GM19238 (cell line): ENCODE measurements around the gene MUC3A.
"Not testable (repeated sequence)": the region's sequence is repeated elsewhere in the genome, so short reads cannot be mapped to it uniquely, and the experiment has no call there.

ENCODE experiments used
- DNase-seq: peaks from one replicate; pipeline ENCODE4 v3.0.0; 2011; ENCODE audit warnings: low spot score; ENCODE audit not compliant: insufficient read length

Gene MUC3A

DNA sequence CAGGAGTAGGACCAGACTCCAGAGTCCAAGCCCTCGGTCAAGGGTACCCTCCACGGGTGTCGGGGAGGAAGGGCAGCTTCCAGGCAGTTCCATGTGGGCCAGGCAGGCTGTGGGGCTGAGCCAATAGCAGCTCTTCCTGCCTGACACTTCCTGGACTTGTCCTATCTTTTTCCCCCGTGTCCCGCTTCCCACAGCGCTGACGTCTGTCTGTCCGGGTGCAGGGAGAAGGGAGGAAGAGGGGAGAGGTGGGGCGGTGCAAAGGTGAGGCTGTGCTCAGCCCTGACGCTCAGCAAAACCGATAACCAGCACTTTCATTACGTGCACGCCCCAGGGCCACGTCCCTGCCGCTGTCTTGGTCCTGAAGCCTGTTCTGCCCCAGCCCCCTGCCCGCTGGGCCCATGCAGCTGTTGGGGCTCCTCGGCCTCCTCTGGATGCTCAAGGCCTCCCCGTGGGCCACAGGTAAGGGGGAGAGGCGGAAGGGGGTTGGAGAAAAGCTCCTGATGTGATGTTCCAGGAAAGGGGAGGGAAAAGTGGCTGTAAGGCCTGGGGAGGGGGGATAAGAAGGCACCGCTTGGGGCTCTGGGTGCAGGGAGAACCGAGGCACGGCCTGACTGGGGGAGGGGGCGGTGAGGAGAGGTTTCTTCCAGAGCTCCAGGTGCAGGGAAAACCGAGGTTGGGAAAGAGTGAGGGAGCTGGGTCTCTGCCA lies at the start of gene MUC3A:
MUC3A (plus strand) TSS at position 308 of the 706 bp plus-strand sequence; CDS start at position 399, 91 bp downstream.
- no peak for DNase-seq

GRCh38 chr7:100900978-100901377 lies 48.4 kb upstream of the MUC3A start:
- no peak for DNase-seq

- no peak for DNase-seq
These were observed 47.4 kb upstream of the MUC3A start for GRCh38 chr7:100901921-100902332.

DNA sequence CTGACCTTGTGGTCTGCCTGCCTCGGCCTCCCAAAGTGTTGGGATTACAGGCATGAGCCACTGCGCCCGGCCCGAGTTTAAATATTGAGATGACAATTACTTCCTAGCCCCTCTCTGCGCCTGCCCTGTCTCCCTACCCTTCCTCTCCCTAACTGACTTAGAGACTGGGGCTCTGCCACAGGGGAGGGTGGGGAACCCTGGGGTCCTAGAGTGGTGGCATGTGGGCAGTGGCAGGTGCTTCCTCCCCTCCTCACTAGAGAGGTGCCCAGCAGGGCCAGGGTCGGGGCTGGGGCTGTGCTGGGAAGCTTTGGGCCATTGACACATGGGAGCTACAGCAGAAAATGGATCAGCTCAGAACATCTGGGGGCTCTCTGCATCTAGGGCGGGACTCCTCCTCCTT lies 46.7 kb upstream of the MUC3A start:
- no peak for DNase-seq

- DNase-seq, result no peak
These were observed 40.8 kb upstream of the MUC3A start for GRCh38 chr7:100908512-100908911.

DNA sequence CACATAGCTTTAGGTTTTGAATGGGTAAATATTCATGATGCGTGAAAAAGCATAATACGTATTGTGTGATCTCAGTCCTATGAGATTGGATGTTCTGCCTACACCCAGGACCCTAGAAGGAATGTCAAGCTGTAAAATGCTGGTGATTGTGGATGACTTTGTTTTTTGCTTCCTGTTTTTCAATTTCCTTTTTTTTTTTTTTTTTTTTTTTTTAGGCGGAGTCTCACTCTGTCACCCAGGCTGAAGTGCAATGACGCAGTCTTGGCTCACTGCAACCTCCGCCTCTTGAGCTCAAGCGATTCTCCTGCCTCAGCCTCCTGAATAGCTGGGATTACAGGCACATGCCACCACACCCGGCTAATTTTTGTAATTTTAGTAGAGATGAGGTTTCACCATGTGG lies 38.9 kb upstream of the MUC3A start:
- not testable (repeated sequence) for DNase-seq

DNA sequence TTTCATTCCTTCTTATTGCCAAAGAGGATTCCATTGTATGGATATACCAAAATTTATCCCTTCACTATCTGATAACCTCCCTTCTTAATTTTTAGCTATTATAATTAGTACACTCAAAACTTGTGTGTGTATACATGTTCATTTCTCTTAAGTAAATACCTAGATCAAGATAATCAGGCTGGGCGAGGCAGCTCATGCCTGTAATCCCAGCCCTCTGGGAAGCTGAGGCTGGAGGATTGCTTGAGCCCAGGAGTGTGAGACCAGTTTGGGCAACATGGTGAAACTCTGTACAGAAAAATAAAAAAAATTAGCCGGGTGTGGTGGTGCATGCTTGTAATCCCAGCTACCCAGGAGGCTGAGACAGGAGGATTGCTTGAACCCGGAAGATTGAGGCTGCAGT lies 37.9 kb upstream of the MUC3A start:
- no peak for DNase-seq

DNA sequence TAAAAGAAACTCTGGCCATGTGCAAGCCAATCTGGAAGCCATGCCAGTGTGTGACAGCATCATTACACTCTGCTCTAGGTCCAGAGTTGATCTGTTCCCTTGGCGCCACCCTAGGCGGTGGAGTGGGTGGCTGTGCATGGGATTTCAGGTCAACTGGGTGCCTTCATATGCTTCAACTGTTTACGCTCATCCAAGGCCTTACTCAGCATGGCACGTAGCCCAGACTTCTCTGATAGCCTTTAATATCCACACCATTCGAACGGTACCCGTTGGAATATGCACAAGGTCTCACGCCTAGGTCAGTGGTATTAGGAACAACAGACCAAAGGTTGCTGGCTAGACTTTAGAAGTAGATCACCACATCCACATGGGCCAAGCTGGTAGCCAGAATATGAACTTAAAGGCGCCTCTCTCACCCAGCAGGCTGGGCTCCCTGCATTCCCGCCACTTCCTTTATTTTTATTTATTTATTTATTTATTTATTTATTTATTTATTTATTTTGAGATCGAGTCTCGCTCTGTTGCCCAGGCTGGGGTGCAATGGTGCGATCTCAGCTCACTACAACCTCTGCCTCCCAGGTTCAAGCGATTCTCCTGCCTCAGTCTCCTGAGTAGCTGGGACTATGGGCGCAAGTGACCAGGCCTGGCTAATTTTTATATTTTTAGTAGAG lies 35.0 kb upstream of the MUC3A start:
- no peak for DNase-seq

DNA sequence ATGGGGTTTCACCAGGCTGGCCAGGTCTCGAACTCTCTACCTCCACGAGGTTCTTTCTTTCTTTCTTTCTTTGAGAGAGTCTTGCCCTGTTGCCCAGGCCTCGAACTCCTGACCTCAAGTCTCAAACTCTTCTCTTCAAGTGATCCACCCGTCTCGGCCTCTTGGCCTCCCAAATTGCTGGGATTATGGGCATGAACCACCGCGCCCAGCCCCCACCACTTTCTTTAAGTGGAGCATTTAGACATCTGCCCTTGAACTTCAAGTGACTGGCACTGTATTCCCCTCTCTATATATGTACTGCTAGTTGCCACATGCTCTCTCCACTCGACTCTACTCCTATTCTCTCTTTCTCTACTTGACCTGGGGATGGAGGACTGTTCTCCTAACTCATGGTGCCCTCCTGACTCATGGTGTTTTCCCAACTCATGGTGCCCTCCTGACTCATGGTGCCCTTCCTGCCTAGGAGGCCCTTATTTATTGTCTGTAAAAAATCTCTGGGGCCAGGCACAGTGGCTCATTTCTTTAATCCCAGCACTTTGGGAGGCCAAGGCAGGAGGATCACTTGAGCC lies 34.4 kb upstream of the MUC3A start:
- no peak for DNase-seq

DNA sequence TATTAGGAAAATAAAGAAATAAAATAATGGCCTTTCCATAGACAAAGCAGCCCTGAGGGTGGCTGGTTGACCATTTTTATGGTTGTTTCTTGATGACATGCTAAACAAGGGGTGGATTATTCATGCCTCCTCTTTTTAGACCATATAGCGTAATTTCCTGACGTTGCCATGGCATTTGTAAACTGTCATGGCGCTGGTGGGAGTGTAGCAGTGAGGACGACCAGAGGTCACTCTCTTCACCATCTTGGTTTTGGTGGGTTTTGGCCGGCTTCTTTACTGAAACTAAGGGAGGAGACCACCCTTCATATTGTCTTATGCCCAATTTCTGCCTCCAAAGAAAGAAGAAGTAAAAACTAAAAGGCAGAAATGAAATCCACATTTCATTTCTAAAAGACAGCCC lies 30.0 kb upstream of the MUC3A start:
- DNase-seq, result not testable (repeated sequence)

- not testable (repeated sequence) for DNase-seq
These were observed 29.4 kb upstream of the MUC3A start for GRCh38 chr7:100919779-100920437.

DNA sequence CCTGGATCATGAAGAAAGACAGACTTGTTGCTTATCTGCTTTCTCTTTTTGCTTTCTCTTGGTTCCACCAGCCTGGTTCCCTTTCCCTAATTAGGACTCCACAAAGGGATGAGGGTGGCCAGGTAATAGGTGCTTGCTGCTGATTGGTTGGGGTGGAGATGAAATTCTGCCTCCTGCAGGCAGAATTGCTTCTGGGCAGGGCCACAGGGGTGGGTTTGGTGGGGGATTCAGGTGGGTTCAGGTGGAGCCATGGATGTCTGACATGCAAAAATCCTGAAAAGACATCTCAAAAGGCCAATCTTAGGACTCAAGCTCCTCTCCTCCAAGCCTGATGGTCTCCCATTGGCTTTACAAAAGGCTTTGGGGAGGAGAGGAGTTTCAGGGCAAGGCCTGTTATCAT lies 28.3 kb upstream of the MUC3A start:
- DNase-seq, result no peak

- not testable (repeated sequence) for DNase-seq
These were observed 25.7 kb upstream of the MUC3A start for GRCh38 chr7:100923616-100924015.

DNA sequence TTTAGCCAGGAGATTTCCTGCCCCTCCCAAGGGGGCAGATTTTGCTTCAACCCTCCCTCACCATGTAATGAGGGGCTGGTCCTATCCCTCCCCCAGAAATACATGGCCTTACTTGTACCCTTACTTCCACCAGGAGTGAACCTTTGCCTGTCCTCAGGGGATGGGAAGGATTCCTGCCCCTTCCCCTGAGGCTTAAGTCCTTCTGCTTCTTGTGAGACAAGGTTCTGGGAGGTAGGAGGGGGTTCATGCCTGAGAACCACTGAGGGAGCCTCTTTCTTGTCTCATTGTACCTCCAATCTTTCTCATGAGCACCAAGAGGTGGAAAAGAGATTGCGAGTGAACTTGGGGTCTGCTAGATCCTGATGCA lies 19.5 kb upstream of the MUC3A start:
- DNase-seq, result no peak

GRCh38 chr7:100933734-100934133 lies 15.6 kb upstream of the MUC3A start:
- no peak for DNase-seq

DNA sequence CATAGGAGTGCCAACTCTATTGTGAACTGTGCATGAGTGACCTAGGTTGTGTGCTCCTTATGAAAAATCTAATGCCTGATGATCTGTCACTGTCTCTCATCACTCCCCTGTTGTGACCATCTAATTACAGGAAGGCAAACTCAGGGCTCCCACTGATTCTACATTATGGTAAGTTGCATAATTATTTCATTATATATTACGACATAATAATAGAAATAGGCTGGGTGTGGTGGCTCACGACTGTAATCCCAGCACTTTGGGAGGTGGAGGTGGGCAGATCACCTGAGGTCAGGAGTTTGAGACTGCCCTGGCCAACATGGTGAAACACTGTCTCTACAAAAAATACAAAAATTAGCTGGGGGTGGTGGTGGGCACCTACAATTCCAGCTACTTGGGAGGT lies 14.0 kb upstream of the MUC3A start:
- not testable (repeated sequence) for DNase-seq

- not testable (repeated sequence) for DNase-seq
These were observed 13.2 kb upstream of the MUC3A start for GRCh38 chr7:100936167-100936566.

GRCh38 chr7:100942045-100942774 lies 7.1 kb upstream of the MUC3A start:
- DNase-seq, result no peak

DNA sequence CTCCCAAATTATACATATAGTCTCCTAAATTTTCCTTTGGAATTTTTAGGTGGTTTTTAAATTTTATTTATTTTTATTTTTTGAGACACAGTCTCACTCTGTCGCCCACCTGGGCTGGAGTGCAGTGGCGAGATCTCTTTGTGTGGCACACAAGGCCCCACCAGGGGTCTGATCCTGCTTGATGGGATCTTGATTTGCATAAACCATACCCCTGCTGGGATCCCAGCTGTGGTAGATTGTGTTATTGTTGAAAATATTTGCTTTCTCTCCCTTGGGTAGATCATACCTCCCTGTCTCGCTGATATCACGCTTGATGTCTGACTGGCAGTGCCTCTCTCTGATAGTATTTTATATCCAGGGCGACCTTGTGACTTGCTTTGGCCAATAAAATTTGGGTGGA lies 5.6 kb upstream of the MUC3A start:
- DNase-seq, result no peak

- DNase-seq, result no peak
These were observed 5.2 kb upstream of the MUC3A start for GRCh38 chr7:100944138-100944537.

GRCh38 chr7:100946111-100946510 lies 3.2 kb upstream of the MUC3A start:
- no peak for DNase-seq
